ENCODE measurements around the gene FANCL.

DNA sequence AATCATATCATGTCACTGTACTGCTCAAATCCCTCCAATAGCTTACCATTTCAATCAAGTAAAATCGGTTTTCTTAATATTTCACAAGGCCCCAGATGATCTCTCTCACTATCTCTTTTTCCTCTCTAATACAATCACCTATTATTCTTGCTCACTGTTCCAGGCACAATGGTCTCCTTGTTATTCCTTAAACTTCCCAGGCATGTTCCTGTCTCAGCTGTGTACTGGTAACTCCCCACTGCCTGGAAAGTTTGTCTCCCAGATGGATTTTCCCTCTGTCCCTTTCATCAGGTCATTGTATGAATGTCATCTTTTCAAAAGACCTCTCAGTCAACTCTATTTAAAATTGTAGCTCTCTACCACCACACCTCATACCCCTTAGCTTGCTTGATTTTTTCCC lies 30.7 kb upstream of the FANCL start:
- TF ChIP-seq EZH2 (IDR thresholded peaks at IDR 0.05; ENCODE audit: borderline replicate concordance, low read depth, low read length, severe bottlenecking) = no peak
- TF ChIP-seq, protein P1, sequence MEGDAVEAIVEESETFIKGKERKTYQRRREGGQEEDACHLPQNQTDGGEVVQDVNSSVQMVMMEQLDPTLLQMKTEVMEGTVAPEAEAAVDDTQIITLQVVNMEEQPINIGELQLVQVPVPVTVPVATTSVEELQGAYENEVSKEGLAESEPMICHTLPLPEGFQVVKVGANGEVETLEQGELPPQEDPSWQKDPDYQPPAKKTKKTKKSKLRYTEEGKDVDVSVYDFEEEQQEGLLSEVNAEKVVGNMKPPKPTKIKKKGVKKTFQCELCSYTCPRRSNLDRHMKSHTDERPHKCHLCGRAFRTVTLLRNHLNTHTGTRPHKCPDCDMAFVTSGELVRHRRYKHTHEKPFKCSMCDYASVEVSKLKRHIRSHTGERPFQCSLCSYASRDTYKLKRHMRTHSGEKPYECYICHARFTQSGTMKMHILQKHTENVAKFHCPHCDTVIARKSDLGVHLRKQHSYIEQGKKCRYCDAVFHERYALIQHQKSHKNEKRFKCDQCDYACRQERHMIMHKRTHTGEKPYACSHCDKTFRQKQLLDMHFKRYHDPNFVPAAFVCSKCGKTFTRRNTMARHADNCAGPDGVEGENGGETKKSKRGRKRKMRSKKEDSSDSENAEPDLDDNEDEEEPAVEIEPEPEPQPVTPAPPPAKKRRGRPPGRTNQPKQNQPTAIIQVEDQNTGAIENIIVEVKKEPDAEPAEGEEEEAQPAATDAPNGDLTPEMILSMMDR (IDR thresholded peaks at IDR 0.05; ENCODE audit: borderline replicate concordance, extremely low read depth, low read length, poor library complexity, severe bottlenecking) = no peak
